Nephron progenitor cell (in vitro differentiated cells): ENCODE measurements around the gene MYH2.
"Not testable (repeated sequence)": the region's sequence is repeated elsewhere in the genome, so short reads cannot be mapped to it uniquely, and the experiment has no call there.

ENCODE experiments used
- DNase-seq: peaks from one replicate; pipeline ENCODE4 v3.0.0; 2021
- H3K27ac Mint-ChIP-seq: 2 replicates; pipeline ENCODE4 v1.8.0; 2021; ENCODE audit warnings: mild to moderate bottlenecking, moderate library complexity, mixed read lengths
- H3K27me3 Mint-ChIP-seq: 2 replicates; pipeline ENCODE4 v1.8.0; 2021; ENCODE audit warnings: mild to moderate bottlenecking, low read depth, mixed read lengths; ENCODE audit not compliant: poor library complexity
- H3K36me3 Mint-ChIP-seq: 2 replicates; pipeline ENCODE4 v1.8.0; 2021; ENCODE audit warnings: low read depth, mixed read lengths
- H3K4me1 Mint-ChIP-seq: 2 replicates; pipeline ENCODE4 v1.8.0; 2021; ENCODE audit warnings: mixed read lengths
- H3K4me3 Mint-ChIP-seq: 2 replicates; pipeline ENCODE4 v1.8.0; 2021; ENCODE audit warnings: mild to moderate bottlenecking, moderate library complexity, mixed read lengths
- H3K9me3 Mint-ChIP-seq: 2 replicates; pipeline ENCODE4 v1.8.0; 2021; ENCODE audit warnings: mild to moderate bottlenecking, moderate library complexity, mixed read lengths
- TF ChIP-seq, protein P1 (sequence below): fragments of 200-600 bp; sonication (generic); IDR thresholded peaks from 2 replicates; pipeline ENCODE4 v1.5.0; 2021; ENCODE audit warnings: antibody characterized with exemption

Gene MYH2

DNA sequence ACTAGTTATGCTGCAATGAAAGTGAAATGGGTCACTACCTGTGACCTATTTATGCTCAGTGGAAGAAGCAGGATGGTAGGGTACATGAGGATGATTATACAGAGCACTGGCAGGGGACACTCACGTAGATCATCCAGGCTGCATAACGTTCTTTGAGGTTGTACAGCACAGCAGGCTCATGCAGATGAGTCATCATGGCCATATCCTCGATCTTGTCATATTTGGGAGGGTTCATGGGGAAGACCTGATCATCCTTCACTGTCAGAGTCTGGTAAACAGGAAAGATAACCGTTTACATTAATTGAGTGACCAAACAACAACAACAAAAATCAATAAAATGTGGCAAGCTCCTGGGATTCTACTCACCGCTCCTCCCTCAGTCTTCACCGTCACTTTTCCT, 2.1 kb downstream of the MYH2 start:
- no peaks in the 10 kb centered on the region for H3K36me3 Mint-ChIP-seq
- TF ChIP-seq, protein P1, sequence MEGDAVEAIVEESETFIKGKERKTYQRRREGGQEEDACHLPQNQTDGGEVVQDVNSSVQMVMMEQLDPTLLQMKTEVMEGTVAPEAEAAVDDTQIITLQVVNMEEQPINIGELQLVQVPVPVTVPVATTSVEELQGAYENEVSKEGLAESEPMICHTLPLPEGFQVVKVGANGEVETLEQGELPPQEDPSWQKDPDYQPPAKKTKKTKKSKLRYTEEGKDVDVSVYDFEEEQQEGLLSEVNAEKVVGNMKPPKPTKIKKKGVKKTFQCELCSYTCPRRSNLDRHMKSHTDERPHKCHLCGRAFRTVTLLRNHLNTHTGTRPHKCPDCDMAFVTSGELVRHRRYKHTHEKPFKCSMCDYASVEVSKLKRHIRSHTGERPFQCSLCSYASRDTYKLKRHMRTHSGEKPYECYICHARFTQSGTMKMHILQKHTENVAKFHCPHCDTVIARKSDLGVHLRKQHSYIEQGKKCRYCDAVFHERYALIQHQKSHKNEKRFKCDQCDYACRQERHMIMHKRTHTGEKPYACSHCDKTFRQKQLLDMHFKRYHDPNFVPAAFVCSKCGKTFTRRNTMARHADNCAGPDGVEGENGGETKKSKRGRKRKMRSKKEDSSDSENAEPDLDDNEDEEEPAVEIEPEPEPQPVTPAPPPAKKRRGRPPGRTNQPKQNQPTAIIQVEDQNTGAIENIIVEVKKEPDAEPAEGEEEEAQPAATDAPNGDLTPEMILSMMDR: no peak
- peaks cover 5% of the 10 kb centered on the region for H3K27me3 Mint-ChIP-seq
- no peak for DNase-seq
- peaks cover under 1% of the 10 kb centered on the region for H3K9me3 Mint-ChIP-seq
- no peak overlapping the region for H3K4me3 Mint-ChIP-seq
- peaks cover 11% of the 10 kb centered on the region for H3K4me1 Mint-ChIP-seq
- peak overlapping the region; percentile 57 for H3K27ac Mint-ChIP-seq

DNA sequence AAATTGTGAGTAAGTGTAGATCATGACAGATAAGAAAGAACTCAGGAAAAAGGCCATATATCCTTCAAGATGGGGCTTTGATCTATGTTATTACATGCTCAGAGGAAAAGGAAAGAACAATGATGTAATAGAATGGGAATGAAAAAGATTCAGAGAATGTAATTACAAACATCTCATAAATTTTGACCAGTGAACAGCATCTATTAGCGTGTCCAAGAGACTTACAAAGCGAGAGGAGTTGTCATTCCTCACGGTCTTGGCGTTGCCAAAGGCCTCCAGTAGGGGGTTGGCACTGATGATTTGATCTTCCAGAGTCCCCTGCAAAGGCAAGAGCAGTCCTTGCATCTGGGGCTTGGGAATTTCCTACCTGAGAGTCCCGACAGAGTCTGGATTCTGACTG, 6.0 kb downstream of the MYH2 start:
- H3K27ac Mint-ChIP-seq, H3K36me3 Mint-ChIP-seq, DNase-seq, H3K4me3 Mint-ChIP-seq, H3K27me3 Mint-ChIP-seq, H3K4me1 Mint-ChIP-seq: not testable (repeated sequence)
- peaks cover 33% of the 10 kb centered on the region for H3K9me3 Mint-ChIP-seq

DNA sequence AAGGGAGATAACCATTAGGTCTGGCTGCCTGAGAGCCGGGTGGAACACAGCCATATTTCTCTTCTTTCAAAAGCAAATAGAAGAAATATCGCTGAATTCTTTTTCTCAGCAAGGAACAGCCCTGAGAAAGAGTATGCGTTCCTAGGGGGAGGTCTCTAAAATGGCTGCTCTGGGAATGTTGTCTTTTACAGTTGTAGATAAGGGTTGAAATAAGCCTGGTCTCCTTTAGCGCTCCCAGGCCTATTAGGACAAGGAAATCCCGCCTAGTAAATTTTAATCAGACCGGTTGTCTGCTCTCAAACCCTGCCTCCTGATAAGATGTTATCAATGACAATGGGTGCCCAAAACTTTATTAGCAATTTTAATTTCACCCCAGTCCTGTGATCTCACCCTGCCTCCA, 8.3 kb downstream of the MYH2 start:
- H3K4me3 Mint-ChIP-seq, DNase-seq, H3K27ac Mint-ChIP-seq, H3K27me3 Mint-ChIP-seq, H3K4me1 Mint-ChIP-seq, H3K36me3 Mint-ChIP-seq: not testable (repeated sequence)
- peaks cover 33% of the 10 kb centered on the region for H3K9me3 Mint-ChIP-seq

DNA sequence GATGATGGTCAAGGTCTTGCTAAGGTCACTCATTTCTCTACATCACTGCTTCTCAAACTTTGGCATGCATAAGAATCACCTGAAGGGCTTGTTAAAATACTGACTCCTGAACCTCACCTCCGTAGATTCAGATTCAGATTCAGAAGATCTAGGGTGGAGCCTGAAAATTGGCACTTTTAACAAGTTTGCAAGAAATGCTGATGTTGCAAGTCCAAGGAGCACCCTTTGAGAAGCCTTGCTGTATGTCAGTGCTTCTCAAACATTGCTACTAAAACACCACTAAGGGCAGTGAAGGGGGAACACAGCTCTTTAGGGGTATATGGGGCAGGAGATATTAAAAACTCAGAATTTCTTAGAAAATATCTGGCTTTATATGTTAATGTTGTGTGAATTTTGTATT, 17.4 kb downstream of the MYH2 start:
- H3K27ac Mint-ChIP-seq: no peak overlapping the region
- H3K9me3 Mint-ChIP-seq: no peaks in the 10 kb centered on the region
- TF ChIP-seq, protein P1: no peak
- H3K4me1 Mint-ChIP-seq: no peaks in the 10 kb centered on the region
- no peaks in the 10 kb centered on the region for H3K36me3 Mint-ChIP-seq
- no peak overlapping the region for H3K4me3 Mint-ChIP-seq
- DNase-seq: no peak
- H3K27me3 Mint-ChIP-seq: peaks cover 13% of the 10 kb centered on the region

DNA sequence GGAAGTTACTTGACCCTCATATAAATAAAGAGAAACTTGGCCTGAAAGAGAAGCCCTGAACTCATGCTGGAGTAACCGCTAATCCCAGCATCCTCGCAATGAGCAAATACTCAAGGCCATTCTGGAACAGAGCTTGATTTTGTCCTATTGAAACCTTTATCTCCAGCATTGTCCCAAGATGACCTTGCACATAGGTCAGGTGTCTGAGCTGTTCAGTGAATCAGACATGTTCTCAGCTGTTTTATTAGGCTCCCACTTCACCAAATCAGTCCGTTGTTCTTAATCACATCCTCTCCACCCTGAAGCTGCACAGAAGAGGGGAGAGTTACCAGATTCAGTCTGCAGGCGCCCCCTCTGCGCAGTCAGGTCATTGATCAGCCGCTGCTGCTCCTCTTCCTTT, 22.0 kb downstream of the MYH2 start:
- H3K9me3 Mint-ChIP-seq: peaks cover 9% of the 10 kb centered on the region
- DNase-seq: no peak
- TF ChIP-seq, protein P1: no peak
- H3K36me3 Mint-ChIP-seq: no peaks in the 10 kb centered on the region
- no peak overlapping the region for H3K4me3 Mint-ChIP-seq
- no peaks in the 10 kb centered on the region for H3K4me1 Mint-ChIP-seq
- peaks cover 15% of the 10 kb centered on the region for H3K27me3 Mint-ChIP-seq
- H3K27ac Mint-ChIP-seq: no peak overlapping the region

DNA sequence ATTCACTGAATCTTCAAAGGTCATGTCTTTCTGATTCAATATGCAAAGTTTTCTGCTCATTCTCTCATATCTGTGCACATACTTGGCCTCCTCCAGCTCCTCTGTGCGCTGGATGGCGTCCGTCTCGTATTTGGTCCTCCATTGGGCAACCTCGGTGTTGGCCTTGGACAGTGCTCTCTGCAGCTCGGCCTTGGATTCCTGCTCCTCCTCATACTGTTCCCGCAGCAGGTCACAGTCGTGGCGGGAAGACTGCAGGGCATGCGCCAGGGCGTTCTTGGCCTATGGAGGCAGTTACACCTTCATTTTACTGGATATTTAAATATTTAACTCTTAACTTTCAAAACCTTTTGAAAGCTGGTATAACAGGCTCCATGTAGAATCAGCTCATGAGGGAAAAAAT, 22.9 kb downstream of the MYH2 start:
- TF ChIP-seq, protein P1: no peak
- no peaks in the 10 kb centered on the region for H3K4me1 Mint-ChIP-seq
- no peak for DNase-seq
- H3K27me3 Mint-ChIP-seq: peaks cover 15% of the 10 kb centered on the region
- H3K36me3 Mint-ChIP-seq: no peaks in the 10 kb centered on the region
- H3K9me3 Mint-ChIP-seq: peaks cover 9% of the 10 kb centered on the region
- no peak overlapping the region for H3K27ac Mint-ChIP-seq
- no peak overlapping the region for H3K4me3 Mint-ChIP-seq

DNA sequence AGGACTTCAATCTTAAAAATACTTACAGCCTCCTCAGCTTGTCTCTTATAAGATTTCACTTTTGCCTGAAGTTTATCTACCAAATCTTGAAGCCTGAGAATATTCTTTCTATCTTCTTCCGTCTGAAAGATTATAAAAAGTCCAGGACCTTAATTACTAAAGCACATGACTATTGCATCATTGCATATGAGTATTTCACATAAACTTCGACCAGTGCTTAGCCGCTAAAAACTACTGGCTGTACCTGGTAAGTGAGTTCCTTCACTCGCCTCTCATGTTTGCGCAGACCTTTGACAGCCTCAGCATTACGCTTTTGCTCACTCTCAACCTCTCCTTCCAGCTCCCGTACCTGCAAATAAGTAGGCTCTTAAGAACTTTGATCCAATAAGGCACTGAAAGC, 26.4 kb downstream of the MYH2 start:
- no peaks in the 10 kb centered on the region for H3K36me3 Mint-ChIP-seq
- no peak overlapping the region for H3K27ac Mint-ChIP-seq
- TF ChIP-seq, protein P1: no peak
- peaks cover 9% of the 10 kb centered on the region for H3K9me3 Mint-ChIP-seq
- no peak for DNase-seq
- no peaks in the 10 kb centered on the region for H3K4me1 Mint-ChIP-seq
- no peak overlapping the region for H3K4me3 Mint-ChIP-seq
- H3K27me3 Mint-ChIP-seq: peaks cover 17% of the 10 kb centered on the region
